H1 (cell line): ENCODE results near the gene CGREF1. TPM values are rescaled to one million over a fixed set of nuclear protein-coding genes. Genes with fewer than 3 reads are reported as not detected.

Source experiments
- KDM1A ChIP-seq: fragments of 200-600, 300-600 bp; sonication (generic); IDR thresholded peaks from 2 replicates; pipeline ENCODE4 v1.7.1; 2016; ENCODE audit warnings: mild to moderate bottlenecking, low read length, borderline replicate concordance
- RAD21 ChIP-seq, 2 experiments: IDR thresholded peaks in 1 of 2; conservative IDR thresholded peaks in 1 of 2; 2 replicates each; pipeline ENCODE4 v1.6.1; 2011; ENCODE audit warnings: low read depth in 2 of 2, low read length in 2 of 2, improper control_type of control experiment in 1 of 2, inconsistent platforms in 1 of 2, mild to moderate bottlenecking in 1 of 2, moderate library complexity in 1 of 2
- TCF12 ChIP-seq: IDR thresholded peaks from 2 replicates; pipeline ENCODE4 v1.6.1; 2011; ENCODE audit warnings: low read depth, mild to moderate bottlenecking, low read length
- polyA plus RNA-seq, 7 experiments: library from polyadenylated mRNA; depleted of rRNA in 3 of 7; stranded (reverse) in 5 of 7; unstranded in 2 of 7; fragments of >200 nt in 5 of 7; fragments of 200-250 nt in 2 of 7; gene quantifications; 1 replicate in 5 of 7; 2 replicates in 1 of 7; 4 replicates in 1 of 7; pipeline versions ENCODE4 v1.2.1 to v1.2.3, GENCODE V29; 2011 to 2013; ENCODE audit warnings: missing spikeins in 2 of 7, mixed read lengths in 2 of 7
- total RNA-seq: library from RNA; stranded (reverse); fragmentation: NEBNext Ultra II Directional; extraction: Animal tissue kit (Norgen Biotek cat#: 25700); gene quantifications from 2 replicates; pipeline ENCODE4 v1.2.1, GENCODE V29; 2021

CGREF1 gene
- total and polyA plus RNA-seq, 2 of the 8 experiments (the other 6 are each of a cell fraction or from before 2014, with no cell fraction given), result 2.5 to 3.4 TPM

GRCh38 chr2:27083410-27084296, 35.3 kb downstream of the CGREF1 start (continued):
- TF ChIP-seq RAD21 (IDR thresholded peaks at IDR 0.05 in 1 of 2, conservative IDR thresholded peaks at IDR 0.05 in 1 of 2; ENCODE audit: low read depth in 2 of 2, low read length in 2 of 2) (no peak), KDM1A (no peak), TCF12 (no peak)
